GM19397 (cell line): ENCODE data around the gene MATN1.
A peak's percentile ranks its signal among the peaks of the same experiment; 100 is the strongest.
"Not testable (repeated sequence)": the region's sequence is repeated elsewhere in the genome, so short reads cannot be mapped to it uniquely, and the experiment has no call there.

Experiments
- ATAC-seq: cut with Tn5 transposase; IDR thresholded peaks from one replicate; pipeline ENCODE4 v1.9.1; 2021; ENCODE audit warnings: mild to moderate bottlenecking, moderate library complexity; ENCODE audit not compliant: unreplicated experiment

MATN1 gene, protein sequence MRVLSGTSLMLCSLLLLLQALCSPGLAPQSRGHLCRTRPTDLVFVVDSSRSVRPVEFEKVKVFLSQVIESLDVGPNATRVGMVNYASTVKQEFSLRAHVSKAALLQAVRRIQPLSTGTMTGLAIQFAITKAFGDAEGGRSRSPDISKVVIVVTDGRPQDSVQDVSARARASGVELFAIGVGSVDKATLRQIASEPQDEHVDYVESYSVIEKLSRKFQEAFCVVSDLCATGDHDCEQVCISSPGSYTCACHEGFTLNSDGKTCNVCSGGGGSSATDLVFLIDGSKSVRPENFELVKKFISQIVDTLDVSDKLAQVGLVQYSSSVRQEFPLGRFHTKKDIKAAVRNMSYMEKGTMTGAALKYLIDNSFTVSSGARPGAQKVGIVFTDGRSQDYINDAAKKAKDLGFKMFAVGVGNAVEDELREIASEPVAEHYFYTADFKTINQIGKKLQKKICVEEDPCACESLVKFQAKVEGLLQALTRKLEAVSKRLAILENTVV

DNA sequence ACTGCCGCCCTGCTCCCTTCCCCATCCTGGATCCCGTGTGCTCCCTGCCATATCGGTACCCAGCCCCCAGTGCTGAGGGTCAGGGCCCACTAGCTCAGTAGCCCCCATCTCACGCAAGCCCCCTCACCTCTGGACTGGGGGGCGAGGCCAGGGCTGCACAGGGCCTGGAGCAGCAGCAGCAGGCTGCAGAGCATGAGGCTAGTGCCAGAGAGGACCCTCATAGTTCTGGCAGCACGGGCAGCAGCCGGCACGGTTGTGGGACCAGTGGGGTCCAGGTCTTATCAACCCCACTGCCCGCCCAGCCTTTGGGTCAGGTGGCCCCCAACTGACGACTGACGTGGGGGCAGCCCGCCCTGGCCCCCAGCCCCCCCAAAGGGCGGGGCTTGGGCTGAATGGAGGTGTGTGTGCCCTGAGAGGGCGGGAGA is at the start of gene MATN1:
Gene MATN1 (minus strand): TSS at position 255 of the 425 bp plus-strand sequence. CDS start 34 bp downstream, at position 221.
- no peak for ATAC-seq

DNA sequence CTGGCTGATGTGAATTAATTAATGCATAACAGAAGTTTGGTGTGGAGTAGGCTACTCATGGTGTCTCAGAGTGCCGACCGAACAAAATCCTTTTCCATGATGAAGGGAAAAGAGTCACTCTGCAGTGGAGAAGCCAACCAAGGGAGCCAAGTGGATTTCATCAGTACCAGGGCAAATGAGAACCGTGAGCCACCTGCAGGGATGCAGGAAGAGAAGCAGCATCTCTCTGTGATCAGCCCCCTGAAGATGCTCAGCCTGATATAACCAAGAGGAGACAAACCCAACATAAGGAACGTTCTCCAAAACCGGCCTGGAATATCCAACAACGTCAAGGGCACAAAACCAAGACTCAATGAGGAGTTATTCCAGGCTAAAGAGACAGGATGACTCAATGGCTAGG is 47.6 kb upstream of the MATN1 start:
- no peak for ATAC-seq

DNA sequence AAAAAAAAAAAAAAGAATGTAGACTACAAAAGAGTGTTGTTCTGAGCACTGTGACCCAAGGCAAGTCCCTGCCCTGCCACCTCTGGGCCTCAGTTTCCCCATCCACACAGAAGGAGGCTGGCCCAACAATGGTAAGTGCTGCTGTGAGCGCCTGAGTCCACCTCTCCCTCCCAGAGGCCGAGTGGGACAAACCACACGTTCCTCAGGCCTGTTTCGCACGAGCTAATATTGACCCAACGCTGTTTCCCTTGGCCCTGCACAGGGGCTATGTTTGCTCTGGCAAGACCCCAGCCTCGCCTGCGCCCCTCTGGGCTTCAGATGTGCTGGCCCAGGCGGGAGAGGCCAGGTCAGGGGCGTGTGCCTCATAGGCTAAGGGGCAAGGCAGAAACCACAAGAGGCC is 46.8 kb upstream of the MATN1 start:
- no peak for ATAC-seq

DNA sequence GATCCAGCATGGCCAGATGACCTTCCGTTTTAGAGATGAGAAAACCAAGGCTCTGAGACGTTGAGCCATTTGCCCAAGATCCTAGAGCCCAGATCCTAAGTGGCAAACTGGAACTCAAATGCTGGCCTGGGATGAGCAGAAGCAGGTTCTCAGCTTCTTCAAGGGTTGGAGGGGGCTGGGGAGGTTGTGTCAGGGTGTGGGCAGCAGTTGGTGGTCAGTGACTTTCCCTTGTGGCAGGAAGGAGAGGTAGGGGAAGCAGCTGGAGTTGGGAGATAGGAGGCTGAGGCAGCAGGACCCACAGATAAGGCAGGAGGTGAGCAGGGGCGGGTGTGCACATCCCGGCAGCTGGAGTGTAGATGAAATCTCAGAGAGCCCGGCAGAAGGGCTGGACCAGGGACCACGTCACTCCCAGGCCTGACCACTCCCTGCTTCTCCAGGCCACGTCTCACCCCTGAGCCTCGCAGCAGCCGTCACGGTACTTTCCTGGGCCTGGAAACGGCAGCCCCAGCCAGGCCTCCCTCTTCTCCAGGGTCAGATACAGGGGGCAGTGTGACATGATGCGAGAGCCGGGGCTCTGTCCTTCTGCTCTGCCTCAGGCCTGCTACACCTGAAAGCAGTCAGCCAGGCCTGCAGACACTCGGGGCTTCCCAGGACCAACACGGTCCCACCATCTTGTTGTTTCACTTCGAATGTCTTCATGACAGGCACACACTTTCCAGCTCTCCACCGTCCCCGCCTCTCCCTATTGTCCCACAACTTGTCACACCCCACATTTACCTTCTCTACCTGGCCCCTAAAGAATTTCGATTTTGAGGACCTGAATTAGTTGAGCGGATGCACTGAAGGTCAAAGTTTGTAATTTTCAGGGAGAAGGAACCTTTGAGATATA is 45.7 kb upstream of the MATN1 start:
- no peak for ATAC-seq

DNA sequence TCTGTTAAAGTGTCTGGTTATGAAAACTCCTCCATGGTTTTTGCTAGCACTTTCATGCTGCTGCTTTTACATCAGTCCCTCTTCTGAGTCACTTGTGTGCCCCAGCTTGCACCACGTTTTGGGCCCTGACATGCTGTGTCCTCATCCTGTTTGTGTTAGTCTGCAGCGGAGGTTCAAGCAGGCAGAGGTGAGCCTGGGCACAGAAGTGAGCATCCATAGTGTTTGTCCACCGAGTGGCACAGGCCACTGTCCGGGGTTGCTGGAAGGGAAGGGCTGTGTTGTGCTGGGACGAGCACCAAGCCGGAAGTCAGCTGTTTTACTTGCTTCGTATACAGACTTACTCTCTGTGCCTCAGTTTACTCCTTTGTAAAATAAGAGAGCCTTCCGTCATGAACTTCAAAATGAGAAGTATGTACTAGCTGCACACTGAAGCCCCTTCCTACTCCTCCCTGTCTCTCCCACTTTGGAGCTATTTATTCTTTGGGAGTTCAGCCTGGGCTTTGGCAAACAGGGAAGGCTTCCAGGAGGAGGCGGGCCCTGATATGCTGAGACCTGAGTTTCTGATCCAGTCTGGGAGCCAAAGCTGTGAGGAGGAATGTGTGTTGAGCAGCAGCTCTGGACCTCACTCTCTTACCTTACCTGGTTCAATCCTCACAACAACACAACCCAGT is 44.9 kb upstream of the MATN1 start:
- ATAC-seq: no peak

DNA sequence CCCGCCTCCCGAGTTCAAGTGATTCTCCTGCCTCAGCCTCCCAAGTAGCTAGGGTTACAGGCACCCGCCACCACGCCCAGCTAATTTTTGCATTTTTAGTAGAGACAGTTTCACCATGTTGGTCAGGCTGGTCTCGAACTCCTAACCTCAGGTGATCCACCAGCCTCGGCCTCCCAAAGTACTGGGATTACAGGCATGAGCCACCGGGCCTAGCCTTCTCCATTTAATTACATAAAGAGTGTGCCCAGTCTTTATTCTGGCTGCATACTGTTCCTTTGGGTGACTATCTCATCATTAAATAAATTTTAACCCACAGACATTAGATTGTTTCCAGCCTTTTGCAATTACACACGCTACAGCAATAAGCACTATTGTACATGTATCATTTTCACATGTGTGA is 43.6 kb upstream of the MATN1 start:
- not testable (repeated sequence) for ATAC-seq

DNA sequence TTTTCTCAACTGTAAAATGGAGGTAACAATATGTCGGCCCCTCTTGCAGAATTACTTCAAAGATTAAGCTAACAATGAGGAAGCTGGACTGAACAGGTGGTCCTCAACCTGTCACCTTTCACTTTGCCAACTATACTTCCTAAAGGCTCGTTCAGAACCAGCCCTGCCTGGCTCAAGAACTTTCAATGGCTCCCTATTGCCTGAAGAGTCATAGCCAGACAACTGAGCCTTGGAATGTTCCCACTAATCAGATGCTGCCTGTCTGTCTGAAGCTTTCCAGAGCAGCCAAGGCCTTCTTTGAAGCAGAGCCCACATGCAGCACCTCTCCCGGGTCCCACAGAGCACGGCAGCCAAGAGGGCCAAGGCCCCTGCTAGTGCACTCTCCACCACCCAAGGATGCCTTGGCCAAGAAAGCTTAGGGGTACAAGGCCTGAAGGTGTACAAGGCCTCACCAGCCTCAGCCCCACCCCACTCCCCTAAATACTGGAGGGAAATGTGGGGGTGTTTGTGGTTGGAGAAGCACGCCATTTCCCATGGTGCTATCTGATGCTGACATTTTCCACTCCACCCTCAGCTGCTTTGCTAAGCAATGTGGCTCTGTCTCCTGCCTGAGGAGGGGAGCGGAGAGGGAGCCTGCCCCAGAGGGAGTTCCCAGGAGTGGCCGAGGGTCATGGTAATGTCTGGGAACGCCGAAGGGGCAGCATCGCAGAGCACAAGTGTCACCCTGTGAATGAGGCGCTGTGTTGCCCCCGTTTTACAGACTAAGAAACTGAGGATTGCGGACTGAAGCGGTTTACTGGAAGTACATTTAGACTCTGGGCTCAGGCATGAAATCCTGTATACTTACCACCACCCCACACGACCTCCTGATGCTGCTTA is 42.4 kb upstream of the MATN1 start:
- no peak for ATAC-seq

DNA sequence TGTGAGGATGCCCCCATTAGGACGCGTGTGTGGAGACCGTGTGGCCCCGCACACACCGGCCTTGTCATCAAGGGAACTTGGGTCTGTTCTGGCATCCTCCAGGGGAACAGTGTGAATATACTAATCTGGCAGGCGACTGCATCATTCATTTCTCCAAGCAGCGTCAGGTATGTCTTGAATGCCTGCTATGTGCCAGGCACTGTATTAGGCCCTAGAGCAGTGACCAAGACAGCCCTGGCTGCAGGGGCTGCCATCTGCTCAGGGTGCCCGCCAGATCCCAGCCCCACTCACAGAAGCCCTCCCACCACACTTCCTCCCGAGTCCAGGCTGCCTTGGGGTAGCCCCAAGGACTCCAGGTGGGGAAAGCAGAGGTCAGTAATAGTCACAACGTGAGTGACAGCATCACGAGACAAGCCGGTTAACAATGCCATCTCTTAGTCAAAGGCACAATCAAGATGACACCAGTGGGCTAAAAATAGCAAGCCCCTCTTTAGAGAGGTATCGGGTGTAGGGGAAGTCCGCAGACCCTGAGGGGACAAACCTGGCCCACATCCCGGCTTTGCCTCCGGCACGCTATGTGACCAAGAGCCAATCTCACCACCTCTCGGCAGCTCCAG is 41.7 kb upstream of the MATN1 start:
- ATAC-seq: peak; percentile 48

DNA sequence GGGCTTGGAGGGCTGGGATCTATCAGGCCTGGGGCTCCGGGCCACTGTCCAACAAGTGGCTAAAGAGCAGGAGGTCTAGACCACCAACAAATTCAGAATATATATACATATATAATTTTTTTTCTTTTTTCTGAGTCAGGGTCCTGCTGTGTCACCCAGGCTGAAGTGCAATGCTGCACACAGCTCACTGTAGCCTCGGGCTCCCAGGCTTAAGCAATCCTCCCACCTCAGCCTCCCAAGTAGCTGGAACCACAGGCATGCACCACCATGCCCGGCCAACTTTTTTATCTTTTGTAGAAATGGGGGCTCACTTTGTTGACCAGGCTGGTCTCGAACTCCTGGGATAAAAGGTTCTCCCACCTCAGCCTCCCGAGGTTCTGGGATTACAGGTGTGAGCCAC is 41.0 kb upstream of the MATN1 start:
- ATAC-seq: no peak

DNA sequence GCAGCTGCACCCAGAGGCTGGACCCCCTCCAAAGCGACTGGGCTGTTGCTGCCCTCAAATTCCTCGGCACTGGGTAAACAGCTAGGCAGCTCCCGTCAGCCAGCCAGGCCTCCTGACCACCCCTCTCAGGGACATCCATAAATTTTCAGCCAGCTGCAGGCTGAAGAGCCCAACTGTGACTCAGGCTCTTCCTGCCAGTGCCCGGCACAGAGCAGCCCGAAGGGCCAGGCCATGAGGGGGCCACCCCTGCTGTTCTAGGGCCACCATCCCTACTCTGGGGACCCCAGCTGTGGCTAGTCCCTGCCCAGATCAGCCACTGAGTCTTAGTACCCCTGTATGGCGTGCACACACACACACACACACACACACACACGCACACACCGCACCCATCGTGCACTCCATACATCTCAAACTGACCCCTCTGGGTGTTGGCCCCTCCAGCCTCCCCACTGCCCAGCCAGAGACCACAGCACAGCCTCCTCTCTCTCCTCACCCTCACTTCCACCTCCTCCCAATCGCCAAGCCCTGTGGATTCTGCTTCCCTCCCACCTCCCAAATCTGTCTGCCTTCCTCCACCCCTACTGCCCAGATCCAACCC is 40.4 kb upstream of the MATN1 start:
- no peak for ATAC-seq

DNA sequence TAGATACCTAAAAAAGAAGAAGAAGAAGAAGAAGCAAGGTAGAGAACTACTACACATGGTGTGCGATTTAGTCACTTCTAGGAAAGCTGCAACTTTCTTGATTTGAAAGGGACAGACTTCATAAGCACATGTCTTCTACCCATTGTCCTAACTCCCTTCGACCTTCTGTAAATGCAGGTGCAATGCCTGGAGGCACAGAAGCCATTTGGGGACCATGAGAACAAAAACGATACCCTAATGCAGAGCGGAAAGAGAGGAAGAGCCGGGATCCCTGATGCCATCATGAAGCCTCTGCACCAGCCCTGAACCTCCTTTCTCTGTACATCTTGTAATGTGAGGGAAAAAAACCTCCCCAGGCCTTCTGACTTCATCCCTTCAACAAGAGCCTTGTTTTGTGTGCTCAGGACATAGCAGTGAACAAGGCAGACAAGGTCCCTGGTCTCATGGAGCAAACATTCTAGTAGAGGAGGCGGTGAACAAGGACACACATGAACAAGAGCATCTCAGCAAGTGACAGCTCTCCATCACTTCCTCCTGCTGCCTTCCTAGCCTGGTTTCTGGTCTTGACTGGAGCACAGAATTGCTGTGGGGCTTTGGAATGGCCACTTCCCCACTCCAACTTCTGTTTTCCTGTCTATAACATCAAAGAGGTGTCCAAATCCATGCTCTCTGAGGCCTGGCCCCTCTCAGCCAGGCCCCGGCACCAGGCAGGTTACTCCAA is 39.7 kb upstream of the MATN1 start:
- ATAC-seq: no peak

DNA sequence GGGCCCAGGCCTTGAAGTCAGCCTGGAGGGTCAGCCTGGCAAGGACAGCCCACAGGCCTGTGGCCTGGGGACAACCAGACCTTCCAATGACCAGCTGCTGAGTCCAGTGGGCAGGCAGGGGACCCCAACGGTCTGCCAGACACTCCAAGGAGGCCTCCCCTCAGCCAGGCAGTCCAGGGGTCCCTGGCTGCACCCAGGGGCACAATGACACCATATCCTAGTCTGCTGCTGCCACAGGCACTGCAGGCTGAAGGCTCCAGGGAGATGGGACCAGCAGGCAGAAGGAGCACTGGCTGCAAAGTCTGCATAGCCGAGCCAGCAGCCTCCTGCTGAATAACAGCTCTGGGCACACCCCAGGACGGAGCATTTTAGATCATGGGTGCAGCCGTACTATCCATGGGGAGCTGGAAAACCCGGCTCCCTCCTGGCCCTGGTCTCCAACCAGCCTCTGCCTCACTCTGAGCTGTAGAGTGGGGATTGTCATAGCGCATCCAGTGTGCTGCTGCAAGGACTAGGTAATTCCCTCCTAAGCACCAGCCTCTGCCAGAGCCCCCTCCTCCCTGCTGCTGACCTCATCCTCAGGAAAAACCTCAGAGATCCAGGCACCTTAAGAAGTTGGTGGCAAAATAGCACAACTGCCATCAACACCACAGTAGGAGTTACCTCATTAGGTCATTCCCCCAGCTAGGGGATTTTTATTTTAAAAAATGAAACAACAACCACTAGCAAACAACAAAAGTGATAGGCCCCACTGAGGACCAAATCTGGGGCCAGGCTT is 39.0 kb upstream of the MATN1 start:
- ATAC-seq: no peak

DNA sequence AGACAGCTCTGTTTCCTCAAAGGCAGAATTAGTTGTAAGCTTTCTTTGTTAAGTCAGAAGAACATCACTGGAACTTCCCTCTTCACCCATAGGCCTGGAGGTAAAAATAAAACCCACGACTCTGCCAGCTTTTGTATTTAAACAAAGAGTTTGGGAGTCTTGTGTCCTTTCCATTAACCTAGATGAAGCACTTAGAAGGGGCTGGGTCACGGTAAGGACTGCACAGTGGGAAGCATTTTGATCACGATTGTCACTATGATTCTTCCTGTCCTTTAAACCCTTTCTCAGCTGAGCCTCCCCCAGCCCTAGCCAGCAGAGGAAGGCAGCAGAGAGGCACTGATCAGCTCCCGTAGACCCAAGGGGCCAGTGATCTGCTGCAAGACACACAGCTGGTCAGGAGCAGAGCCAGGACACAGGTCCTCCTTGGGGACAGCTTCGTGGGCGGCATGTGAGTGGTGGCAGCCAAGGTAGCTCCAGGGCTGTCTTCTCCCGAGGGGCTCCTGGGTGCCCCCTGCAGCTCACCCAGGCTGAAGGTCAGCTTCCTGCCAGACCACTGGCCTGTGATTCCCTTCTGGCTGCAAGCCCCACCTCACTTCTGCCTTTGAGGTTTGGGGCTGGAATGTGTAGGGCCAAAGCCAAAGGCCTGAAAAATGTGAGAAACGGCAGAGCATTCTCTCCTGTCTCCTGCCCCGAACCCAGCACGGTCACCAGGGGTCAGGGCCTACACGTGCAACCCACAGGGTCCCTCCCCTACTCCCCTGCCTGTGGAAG is 38.2 kb upstream of the MATN1 start:
- no peak for ATAC-seq

DNA sequence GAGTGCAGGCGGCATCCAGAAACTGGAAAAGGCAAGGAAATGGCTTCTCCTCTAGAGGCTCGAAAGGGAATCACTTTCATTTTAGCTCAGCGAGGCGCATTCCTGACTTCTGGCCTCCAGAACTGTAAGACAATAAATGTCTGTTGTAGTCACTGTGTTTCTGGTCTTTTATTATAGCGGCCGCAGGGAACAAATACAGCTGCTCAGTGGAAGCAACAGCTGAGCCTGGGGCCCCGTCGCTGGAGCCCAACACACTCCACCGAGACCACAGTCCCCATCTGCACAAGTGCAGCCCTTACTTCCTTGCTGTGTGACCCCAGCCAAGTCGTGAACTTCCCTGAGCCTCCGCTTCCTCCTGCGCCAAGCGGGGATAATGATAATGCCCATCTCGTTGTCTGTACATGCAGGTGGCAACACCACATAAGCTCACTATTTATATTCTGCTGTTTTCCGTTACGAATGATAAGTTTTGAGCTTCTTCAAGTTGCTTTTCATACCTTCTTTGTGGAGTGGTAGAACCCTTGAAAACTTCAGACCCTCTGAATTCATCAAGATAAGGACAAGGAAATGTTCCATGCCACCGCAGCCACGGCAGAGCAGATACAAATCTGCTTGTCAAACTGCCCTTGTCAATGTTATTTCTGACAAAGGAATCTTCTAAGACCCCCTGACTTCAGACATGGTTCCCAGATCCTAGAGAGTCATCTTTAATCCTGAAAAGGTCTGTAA is 37.4 kb upstream of the MATN1 start:
- no peak for ATAC-seq

DNA sequence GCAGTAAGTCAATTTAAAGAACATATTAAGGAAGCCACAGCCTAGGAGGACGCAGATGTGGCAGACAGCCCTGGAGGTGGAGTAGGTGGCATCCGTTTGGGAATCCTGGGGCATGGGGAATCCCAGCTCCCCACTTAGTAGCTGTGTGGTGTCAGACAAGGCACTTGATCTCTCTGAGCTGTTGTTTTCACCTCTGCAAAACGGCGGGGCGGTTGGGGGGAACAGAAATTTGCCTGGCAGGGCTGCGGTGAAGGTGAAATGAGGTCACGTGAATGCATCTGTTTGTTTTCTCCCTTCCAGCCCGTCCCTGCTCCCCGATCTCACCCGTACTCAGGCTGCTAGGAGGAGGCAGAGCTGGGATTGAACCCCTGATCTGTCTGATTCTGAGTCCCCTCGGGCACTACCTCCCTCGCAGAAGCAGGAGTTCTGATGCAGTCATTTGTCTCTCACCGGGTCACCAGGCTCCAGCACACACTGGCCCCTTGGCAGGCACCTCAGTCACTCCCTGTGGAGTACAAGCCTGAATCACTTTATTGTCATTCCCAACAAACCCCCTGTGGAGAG is 36.4 kb upstream of the MATN1 start:
- no peak for ATAC-seq

DNA sequence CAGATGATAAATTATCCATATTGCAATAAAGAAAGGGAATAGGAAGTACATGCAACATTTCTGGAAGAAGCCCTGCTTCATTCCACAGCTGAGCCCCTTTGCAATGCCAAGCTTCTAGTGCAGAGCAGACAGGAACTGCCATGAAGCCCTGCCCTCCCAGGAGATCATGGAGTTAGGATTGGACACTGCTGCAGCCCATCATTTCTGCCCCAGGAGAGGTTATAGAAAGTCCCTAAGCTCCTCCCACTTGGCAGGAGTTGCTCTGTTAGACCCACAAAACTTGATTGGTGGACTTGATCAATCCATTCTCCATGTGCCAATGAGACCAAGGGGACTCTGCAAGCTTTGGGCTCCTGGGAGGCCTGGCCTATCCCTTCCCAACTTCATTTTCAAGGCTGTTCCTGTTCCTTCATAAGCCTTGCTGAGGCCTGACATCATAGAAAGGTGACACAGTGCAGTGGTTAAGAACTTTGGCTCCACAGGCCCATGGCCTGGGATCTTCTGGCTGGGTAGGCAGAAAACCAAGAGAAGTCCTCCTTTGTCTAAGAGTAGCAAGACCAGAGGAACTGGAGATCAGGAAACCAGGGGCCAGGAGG is 35.5 kb upstream of the MATN1 start:
- ATAC-seq: no peak
